Spleen (tissue), 7 donors: Measurements from ENCODE around the gene UBR2.
"Not testable (repeated sequence)": the region's sequence is repeated elsewhere in the genome, so short reads cannot be mapped to it uniquely, and the experiment has no call there.

ENCODE experiments used
- CTCF ChIP-seq, 11 experiments: fragments of 200-600 bp in 7 of 11; fragments of 450-650 bp in 4 of 11; sonication (generic) in 4 of 11; IDR thresholded peaks in 8 of 11; conservative IDR thresholded peaks in 3 of 11; 1 replicate in 7 of 11; 2 replicates in 4 of 11; pipeline versions ENCODE4 v1.4.0 to v1.8.0; 2016 to 2021; ENCODE audit warnings: antibody characterized with exemption in 11 of 11, inconsistent platforms in 4 of 11, mild to moderate bottlenecking in 1 of 11
- POLR2A ChIP-seq, 3 donors: fragments of 450-650 bp; IDR thresholded peaks; one replicate each; pipeline ENCODE4 v1.5.1; 2017; ENCODE audit warnings: antibody characterized with exemption in 3 of 3, mild to moderate bottlenecking in 1 of 3
- donor health status: DM: no; HTN: no; CAD: no; lungs with moderate emphysema.
- donor health status: DM: no; HTN: no; CAD: no.
- donor health status: DM: no; HTN: no; CAD: no.

GRCh38 chr6:42733867-42734481, 170.1 kb downstream of the UBR2 start:
- TF ChIP-seq CTCF (IDR thresholded peaks at IDR 0.05 in 8 of 11, conservative IDR thresholded peaks at IDR 0.05 in 3 of 11); POLR2A (IDR thresholded peaks at IDR 0.05): not testable (repeated sequence)
